Epithelial cell of proximal tubule (primary cell): ENCODE measurements around the gene OMD. TPM values are rescaled to one million over a fixed set of nuclear protein-coding genes. Genes with fewer than 3 reads are reported as not detected.

Experiments
- DNase-seq: peaks from one replicate; pipeline ENCODE4 v3.0.0-alpha.2; 2011; ENCODE audit warnings: low read depth
- H3K4me3 ChIP-seq: 2 replicates; pipeline ENCODE4 v1.5.1; 2011; ENCODE audit warnings: low read depth, mild to moderate bottlenecking, low read length
- total RNA-seq: library from RNA; depleted of rRNA; stranded (reverse); fragments of >200 nt; gene quantifications from 2 replicates; pipeline ENCODE4 v1.2.3, GENCODE V29; 2015
- TF ChIP-seq, protein P1 (sequence below): conservative IDR thresholded peaks from 2 replicates; pipeline ENCODE4 v1.5.1; 2012; ENCODE audit warnings: low read depth, mild to moderate bottlenecking, low read length

OMD gene
- total RNA-seq, 1 donor from 2014 or later, result not detected

DNA sequence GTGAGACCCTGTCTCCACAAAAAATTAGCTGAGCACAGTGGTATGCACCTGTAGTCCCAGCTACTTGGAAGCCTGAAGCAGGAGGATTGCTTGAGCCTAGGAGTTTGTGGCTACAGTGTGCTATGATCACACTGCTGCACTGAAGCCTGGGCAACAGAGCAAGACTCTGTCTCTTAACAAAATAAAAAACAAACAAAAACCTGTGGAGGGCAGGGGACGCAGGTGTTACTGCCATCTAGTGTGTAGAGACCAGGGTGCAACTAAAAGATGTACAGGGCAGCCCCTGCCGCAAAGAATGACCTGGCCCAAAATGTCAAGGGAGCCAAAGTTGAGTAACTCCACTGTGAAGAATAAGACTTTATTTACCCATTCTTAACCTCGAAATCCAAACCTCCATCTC lies 30.9 kb upstream of the OMD start:
- no peak overlapping the region for H3K4me3 ChIP-seq
- TF ChIP-seq, protein P1, sequence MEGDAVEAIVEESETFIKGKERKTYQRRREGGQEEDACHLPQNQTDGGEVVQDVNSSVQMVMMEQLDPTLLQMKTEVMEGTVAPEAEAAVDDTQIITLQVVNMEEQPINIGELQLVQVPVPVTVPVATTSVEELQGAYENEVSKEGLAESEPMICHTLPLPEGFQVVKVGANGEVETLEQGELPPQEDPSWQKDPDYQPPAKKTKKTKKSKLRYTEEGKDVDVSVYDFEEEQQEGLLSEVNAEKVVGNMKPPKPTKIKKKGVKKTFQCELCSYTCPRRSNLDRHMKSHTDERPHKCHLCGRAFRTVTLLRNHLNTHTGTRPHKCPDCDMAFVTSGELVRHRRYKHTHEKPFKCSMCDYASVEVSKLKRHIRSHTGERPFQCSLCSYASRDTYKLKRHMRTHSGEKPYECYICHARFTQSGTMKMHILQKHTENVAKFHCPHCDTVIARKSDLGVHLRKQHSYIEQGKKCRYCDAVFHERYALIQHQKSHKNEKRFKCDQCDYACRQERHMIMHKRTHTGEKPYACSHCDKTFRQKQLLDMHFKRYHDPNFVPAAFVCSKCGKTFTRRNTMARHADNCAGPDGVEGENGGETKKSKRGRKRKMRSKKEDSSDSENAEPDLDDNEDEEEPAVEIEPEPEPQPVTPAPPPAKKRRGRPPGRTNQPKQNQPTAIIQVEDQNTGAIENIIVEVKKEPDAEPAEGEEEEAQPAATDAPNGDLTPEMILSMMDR, result peak; percentile 51
- no peak for DNase-seq

DNA sequence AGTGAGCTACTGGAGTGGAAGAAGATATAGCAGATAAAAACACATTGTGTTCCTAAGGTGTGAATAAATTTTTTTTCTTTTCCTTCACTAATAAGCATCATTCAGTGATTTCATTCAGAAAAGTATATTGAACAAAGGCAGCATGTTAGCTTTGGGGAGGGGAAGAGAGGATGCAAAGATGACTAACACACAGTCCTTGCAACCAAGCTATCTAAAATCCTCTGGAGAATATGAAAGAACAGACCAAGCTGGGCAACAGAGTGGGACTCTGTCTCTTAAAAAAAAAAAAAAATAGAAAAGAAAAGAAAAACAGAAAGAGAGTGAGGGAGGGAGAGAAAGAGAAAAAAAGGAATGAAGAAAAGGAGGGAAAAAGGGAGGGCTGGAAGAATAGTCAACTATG lies 22.3 kb upstream of the OMD start:
- TF ChIP-seq, protein P1, result no peak
- no peak overlapping the region for H3K4me3 ChIP-seq
- no peak for DNase-seq

DNA sequence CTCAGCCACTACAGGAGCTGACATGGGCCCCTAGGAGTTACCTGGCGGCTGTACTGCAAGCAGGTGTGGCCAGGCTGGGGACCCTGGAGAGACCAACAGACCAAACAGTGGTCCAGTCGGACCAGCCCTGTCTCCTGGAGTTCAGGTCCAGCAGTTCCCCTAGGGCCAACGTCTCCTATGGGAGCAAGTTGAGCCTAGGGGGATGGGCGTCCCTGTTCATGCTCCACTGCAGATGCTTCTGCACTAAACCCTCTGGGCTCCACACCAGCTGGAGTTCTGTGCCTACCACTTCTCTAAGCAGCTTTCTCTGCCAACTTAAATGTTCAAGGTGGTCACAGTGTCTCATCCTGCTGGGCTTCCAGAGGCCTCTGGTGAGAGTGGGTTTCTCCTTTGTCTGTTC lies 20.6 kb upstream of the OMD start:
- DNase-seq, result no peak
- H3K4me3 ChIP-seq, result no peak overlapping the region
- TF ChIP-seq, protein P1, result no peak

DNA sequence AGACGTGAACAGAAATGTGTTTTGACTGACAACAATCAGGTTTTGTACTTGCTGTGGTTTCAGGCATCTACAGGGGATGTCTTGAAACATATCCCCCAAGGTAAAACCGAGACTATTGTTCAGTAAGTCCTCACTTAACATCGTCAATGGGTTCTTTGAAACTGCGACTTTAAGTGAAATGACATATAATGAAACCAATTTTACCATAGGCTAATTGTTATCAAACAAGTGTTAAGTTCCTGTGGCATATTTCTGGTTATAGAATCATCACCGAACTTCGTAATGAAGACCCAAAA lies 16.4 kb upstream of the OMD start:
- TF ChIP-seq, protein P1, result no peak

DNA sequence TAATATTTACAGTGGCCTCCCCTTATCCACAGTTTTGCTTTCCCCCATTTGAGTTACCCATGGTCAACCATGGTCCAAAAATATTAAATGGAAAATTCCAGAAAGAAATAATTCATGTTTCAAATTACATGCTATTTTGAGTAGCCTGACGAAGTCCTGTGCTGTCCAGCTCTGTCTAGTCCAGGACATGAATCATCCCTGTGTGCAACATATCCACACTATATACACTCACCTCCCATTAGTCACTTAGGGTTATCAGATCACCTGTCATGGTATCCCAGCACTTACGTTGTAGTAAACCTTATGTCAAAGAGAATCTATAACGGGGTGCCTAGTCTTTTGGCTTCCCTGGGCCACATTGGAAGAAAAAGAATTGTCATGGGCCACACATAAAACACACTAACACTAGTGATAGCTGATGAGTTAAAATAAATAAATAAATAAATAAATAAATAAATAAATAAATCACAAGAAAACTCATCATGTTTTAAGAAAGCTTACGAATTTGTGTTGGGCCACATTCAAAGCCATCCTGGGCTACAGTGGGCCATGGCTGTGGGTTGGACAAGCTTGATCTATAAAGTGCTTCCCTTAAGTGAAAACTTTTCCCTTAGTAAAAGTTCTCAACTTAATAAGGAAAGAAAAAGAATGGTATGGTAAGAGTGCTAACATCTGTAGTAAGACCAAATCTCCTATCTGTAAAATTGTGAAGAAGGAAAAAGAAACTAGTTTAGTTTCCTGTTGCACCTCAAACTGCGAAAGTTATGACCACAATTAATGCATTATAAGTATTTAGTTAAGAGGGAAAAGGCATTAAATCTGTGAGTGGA lies 15.9 kb upstream of the OMD start:
- H3K4me3 ChIP-seq, result no peak overlapping the region
- TF ChIP-seq, protein P1, result no peak
- DNase-seq, result no peak

More for the DNA sequence above, 16.4 kb upstream of the OMD start:
- no peak overlapping the region for H3K4me3 ChIP-seq
- DNase-seq, result no peak

DNA sequence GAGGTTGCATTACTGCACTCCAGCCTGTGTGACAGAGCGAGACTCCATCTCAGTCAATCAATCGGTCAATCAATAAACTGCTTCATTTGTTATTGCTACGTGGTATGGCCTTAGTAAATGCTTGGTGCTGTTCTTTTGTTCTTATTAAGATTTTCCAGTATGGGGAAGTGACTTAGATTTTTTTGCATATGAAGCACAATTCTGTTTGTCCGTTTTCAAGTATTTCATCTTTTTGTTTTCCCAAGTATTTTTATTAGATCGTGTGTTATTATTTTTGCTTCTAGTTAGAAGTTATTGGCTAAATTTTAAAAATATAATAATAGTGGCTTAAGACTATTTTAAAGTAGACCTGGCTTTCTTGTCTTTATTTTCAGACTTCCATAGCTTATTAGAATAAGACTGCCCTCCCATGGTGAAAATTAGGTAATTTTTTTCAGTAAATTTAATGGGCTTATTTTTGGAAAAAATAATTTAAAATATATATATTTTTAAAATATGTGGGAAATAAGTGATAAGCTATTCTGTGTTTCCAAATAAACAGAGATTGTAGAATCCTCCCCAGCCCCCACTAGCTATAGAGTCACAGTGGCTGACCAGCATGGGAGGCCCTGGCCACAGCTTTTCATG lies 14.7 kb upstream of the OMD start:
- no peak overlapping the region for H3K4me3 ChIP-seq
- TF ChIP-seq, protein P1, result no peak
- DNase-seq, result no peak

DNA sequence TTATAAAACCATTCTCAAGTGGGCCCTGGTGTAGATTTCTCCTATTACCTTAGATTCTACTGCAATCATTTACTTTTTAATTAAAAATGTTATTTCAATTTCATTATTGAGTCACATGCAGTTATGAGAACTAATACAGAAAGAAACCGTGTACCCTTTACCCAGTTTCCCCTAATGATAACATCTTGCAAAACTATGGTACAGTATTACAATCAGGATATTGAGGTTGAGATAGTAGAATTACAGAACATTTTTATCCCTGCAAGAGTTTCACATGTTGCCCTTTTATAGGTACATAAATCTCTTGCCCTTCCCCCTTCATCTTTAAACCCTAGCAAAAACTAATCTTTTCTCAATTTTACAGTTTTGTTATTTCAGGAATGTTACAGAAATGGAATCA lies 11.0 kb upstream of the OMD start:
- DNase-seq, result no peak
- TF ChIP-seq, protein P1, result no peak

More for the DNA sequence above, 11.0 kb upstream of the OMD start:
- H3K4me3 ChIP-seq, result no peak overlapping the region
